Left ventricle myocardium inferior (tissue), 1 donor: ENCODE results near the gene CLP1. TPM values are rescaled to one million over a fixed set of nuclear protein-coding genes. Genes with fewer than 3 reads are reported as not detected.

Experiments used
- DNase-seq: peaks from one replicate; pipeline ENCODE4 v3.0.0-alpha.2; 2020
- H3K27ac ChIP-seq: fragments of 200-600 bp; replicated peaks from 2 replicates; pipeline ENCODE4 v1.8.0; 2021
- H3K27me3 ChIP-seq: fragments of 200-600 bp; 2 replicates; pipeline ENCODE4 v1.8.0; 2021; ENCODE audit warnings: low read depth
- H3K36me3 ChIP-seq: fragments of 200-600 bp; 2 replicates; pipeline ENCODE4 v1.8.0; 2021
- H3K4me1 ChIP-seq: fragments of 200-600 bp; 2 replicates; pipeline ENCODE4 v1.8.0; 2021
- H3K4me3 ChIP-seq: fragments of 200-600 bp; 2 replicates; pipeline ENCODE4 v1.8.0; 2021; ENCODE audit warnings: mild to moderate bottlenecking, moderate library complexity
- H3K9me3 ChIP-seq: fragments of 200-600 bp; replicated peaks from 2 replicates; pipeline ENCODE4 v1.8.0; 2021
- intact Hi-C: fragments of 100-400 bp; cut with micrococcal nuclease; formaldehyde crosslinking; loops from one replicate; pipeline ENCODE4 v1.11.0; 2022
- long read RNA-seq: library from polyadenylated mRNA; unstranded; transcript quantifications from one replicate; pipeline ENCODE4 v2.0.0, GENCODE V29; 2021
- total RNA-seq: library from RNA; stranded (reverse); fragmentation: NEBNext Ultra II Directional; extraction: Animal tissue kit (Norgen Biotek cat#: 25700); gene quantifications from one replicate; pipeline ENCODE4 v1.2.1, GENCODE V29; 2021
- TF ChIP-seq, protein P1 (sequence below): fragments of 200-600 bp; IDR thresholded peaks from 2 replicates; pipeline ENCODE4 v1.8.0; 2021; ENCODE audit warnings: antibody characterized with exemption, mild to moderate bottlenecking, borderline replicate concordance
- donor health status: DM: no; HTN: yes; CAD: no; lungs with severe emphysema.

Gene CLP1
- total RNA-seq: 6.0 TPM
- long read RNA-seq, transcript CLP1-205 (3 exons, 2,435 nt): major isoform, 14 of 14 reads
- long read RNA-seq, partial matches to known transcripts: 0 of 14 reads
- long read RNA-seq, other reads (novel, unspliced or antisense): 0 of 14 reads

DNA sequence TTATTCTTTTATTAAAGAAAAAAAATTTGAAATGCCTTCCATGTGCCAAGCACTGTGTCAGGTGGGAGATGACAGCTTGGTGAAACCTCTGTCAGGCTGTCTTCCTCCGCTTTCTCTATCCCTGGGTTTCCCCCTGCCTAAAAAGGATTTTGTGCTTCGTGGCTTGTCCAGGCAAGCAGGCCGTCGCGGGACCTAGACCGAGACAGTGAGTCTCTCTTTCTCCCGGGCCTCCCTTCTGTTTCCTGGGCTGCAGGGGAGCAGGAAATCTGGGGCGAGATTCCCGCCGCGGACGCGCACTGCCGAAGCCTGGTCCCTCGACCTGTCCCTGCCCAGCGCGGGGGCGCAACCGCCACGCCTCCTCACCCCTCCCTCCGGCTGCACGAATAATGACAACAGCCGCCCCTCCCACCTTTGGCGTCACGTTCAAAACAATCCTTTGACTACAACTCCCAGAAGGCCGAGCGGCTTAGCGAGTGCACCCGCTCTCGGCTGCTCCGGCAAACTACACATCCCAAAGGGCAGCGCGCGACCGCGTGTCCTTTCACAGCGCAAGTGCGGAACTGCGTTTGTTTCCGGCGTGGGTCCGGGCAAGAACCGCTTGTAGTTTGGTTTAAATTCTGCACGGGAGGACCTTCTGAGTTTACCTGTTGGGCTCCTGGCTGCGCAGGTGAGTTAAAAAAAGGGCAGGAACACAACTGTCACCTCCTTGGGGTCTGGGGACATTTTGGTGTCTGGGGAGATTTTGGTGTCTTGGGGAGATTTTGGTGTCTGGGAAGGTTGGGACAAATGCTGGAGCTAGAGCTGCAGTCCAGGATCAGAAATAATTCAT is at the start of gene CLP1:
CLP1 (plus strand) TSS at position 569 of the 829 bp plus-strand sequence. CDS start 1,715 bp downstream, outside the sequence.
- Histone ChIP-seq H3K4me3 (peak within 1 kb of the TSS; percentile 83), H3K27me3 (peaks cover 3% of the 10 kb centered on the region), H3K27ac (peak within 1 kb of the TSS; percentile 92), H3K4me1 (peaks cover 23% of the 10 kb centered on the region), H3K9me3 (no peaks in the 10 kb centered on the region), H3K36me3 (peaks cover 33% of the 10 kb centered on the region)
- TF ChIP-seq, protein P1, sequence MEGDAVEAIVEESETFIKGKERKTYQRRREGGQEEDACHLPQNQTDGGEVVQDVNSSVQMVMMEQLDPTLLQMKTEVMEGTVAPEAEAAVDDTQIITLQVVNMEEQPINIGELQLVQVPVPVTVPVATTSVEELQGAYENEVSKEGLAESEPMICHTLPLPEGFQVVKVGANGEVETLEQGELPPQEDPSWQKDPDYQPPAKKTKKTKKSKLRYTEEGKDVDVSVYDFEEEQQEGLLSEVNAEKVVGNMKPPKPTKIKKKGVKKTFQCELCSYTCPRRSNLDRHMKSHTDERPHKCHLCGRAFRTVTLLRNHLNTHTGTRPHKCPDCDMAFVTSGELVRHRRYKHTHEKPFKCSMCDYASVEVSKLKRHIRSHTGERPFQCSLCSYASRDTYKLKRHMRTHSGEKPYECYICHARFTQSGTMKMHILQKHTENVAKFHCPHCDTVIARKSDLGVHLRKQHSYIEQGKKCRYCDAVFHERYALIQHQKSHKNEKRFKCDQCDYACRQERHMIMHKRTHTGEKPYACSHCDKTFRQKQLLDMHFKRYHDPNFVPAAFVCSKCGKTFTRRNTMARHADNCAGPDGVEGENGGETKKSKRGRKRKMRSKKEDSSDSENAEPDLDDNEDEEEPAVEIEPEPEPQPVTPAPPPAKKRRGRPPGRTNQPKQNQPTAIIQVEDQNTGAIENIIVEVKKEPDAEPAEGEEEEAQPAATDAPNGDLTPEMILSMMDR: no peak
- intact Hi-C loops: no loop called here
- peak; percentile 99 for DNase-seq

- H3K27ac ChIP-seq: no peak overlapping the region
- TF ChIP-seq, protein P1: no peak
- no peak for DNase-seq
- H3K36me3 ChIP-seq: peaks cover 90% of the 10 kb centered on the region
- intact Hi-C loops: no loop called here
- no peak overlapping the region for H3K4me3 ChIP-seq
- H3K4me1 ChIP-seq: no peaks in the 10 kb centered on the region
- H3K9me3 ChIP-seq: no peaks in the 10 kb centered on the region
- no peaks in the 10 kb centered on the region for H3K27me3 ChIP-seq
Observed at GRCh38 chr11:57610170-57610569, 47.4 kb upstream of the CLP1 start.

DNA sequence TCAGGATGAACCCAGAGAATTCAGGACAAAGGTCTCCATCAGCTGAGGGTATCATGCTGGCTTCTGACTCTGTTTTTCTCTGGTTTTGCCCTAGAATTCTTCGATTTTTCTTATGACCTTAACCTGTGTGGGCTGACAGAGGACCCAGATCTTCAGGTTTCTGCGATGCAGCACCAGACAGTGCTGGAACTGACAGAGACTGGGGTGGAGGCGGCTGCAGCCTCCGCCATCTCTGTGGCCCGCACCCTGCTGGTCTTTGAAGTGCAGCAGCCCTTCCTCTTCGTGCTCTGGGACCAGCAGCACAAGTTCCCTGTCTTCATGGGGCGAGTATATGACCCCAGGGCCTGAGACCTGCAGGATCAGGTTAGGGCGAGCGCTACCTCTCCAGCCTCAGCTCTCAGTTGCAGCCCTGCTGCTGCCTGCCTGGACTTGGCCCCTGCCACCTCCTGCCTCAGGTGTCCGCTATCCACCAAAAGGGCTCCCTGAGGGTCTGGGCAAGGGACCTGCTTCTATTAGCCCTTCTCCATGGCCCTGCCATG is 43.3 kb upstream of the CLP1 start:
- no peak overlapping the region for H3K27ac ChIP-seq
- no peaks in the 10 kb centered on the region for H3K4me1 ChIP-seq
- peaks cover 53% of the 10 kb centered on the region for H3K36me3 ChIP-seq
- no peak overlapping the region for H3K4me3 ChIP-seq
- no peak for DNase-seq
- H3K9me3 ChIP-seq: peaks cover 2% of the 10 kb centered on the region
- TF ChIP-seq, protein P1: no peak
- H3K27me3 ChIP-seq: no peaks in the 10 kb centered on the region
- intact Hi-C loops: no loop called here

DNA sequence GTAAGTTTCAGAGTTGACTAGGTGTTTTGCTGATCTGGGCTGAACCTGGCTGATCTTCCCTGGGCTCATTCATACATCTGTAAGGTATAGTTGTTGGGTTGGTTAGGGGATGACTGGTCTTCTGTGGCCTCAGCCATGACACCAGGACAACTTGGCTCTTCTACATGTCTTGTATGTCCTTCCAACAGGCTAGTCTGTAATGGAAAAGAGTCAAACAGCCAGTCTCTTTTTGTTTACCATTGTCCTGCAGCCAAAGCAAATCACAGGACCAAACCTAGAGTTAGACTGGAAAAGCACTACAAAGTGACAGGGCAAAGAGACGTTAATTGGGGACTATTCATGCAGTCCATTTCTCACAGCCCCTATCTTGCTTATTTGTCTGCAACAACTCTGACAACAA is 42.3 kb upstream of the CLP1 start:
- no peak for DNase-seq

GRCh38 chr11:57616595-57616994 is 41.0 kb upstream of the CLP1 start:
- no peak for DNase-seq
- Histone ChIP-seq H3K27me3 (no peaks in the 10 kb centered on the region), H3K9me3 (peaks cover 11% of the 10 kb centered on the region), H3K4me3 (no peak overlapping the region), H3K4me1 (no peaks in the 10 kb centered on the region), H3K36me3 (peaks cover 48% of the 10 kb centered on the region), H3K27ac (no peak overlapping the region)
- TF ChIP-seq, protein P1: no peak
- intact Hi-C loops: no loop called here

More for the DNA sequence above, 42.3 kb upstream of the CLP1 start:
- TF ChIP-seq, protein P1: no peak
- H3K4me1 ChIP-seq: no peaks in the 10 kb centered on the region
- no peak overlapping the region for H3K27ac ChIP-seq
- intact Hi-C loops: no loop called here
- peaks cover 11% of the 10 kb centered on the region for H3K9me3 ChIP-seq
- H3K4me3 ChIP-seq: no peak overlapping the region
- H3K36me3 ChIP-seq: peaks cover 61% of the 10 kb centered on the region
- H3K27me3 ChIP-seq: no peaks in the 10 kb centered on the region
